Spleen (tissue), 13 donors: ENCODE measurements around the gene CDH3. TPM values are rescaled to one million over a fixed set of nuclear protein-coding genes. Genes with fewer than 3 reads are reported as not detected.

ENCODE experiments used
- DNase-seq: peaks from one replicate; pipeline ENCODE4 v3.0.0-alpha.2; 2020
- H3K27ac ChIP-seq, 8 donors: fragments of 200-600 bp; sonication (generic) in 7 of 8; 1 replicate in 4 of 8; 2 replicates in 4 of 8; pipeline versions ENCODE4 v1.5.0 to v1.8.0; 2016 to 2021; ENCODE audit warnings: inconsistent platforms in 4 of 8, mild to moderate bottlenecking in 4 of 8, moderate library complexity in 1 of 8
- H3K27me3 ChIP-seq, 7 donors: fragments of 200-600 bp; sonication (generic) in 6 of 7; replicated peaks in 1 of 7; 1 replicate in 4 of 7; 2 replicates in 3 of 7; pipeline versions ENCODE4 v1.5.0 to v1.8.0; 2016 to 2021; ENCODE audit warnings: inconsistent platforms in 3 of 7, mild to moderate bottlenecking in 1 of 7
- H3K36me3 ChIP-seq, 6 donors: fragments of 200-600 bp; sonication (generic) in 5 of 6; 1 replicate in 4 of 6; 2 replicates in 2 of 6; pipeline versions ENCODE4 v1.5.0 to v1.8.0; 2016 to 2021; ENCODE audit warnings: inconsistent platforms in 2 of 6
- H3K4me1 ChIP-seq, 6 donors: fragments of 200-600 bp; sonication (generic) in 5 of 6; 1 replicate in 3 of 6; 2 replicates in 3 of 6; pipeline versions ENCODE4 v1.5.0 to v1.8.0; 2016 to 2021; ENCODE audit warnings: inconsistent platforms in 3 of 6
- H3K4me3 ChIP-seq, 8 donors: fragments of 200-600 bp; sonication (generic) in 7 of 8; 1 replicate in 4 of 8; 2 replicates in 4 of 8; pipeline versions ENCODE4 v1.5.0 to v1.8.0; 2016 to 2021; ENCODE audit warnings: inconsistent platforms in 4 of 8, mild to moderate bottlenecking in 4 of 8, moderate library complexity in 2 of 8
- H3K9me3 ChIP-seq, 8 donors: fragments of 200-600 bp; sonication (generic) in 7 of 8; 1 replicate in 4 of 8; 2 replicates in 4 of 8; pipeline versions ENCODE4 v1.5.0 to v1.8.0; 2016 to 2021; ENCODE audit warnings: inconsistent platforms in 4 of 8
- CTCF ChIP-seq, 11 experiments: fragments of 200-600 bp in 7 of 11; fragments of 450-650 bp in 4 of 11; sonication (generic) in 4 of 11; IDR thresholded peaks in 8 of 11; conservative IDR thresholded peaks in 3 of 11; 1 replicate in 7 of 11; 2 replicates in 4 of 11; pipeline versions ENCODE4 v1.4.0 to v1.8.0; 2016 to 2021; ENCODE audit warnings: antibody characterized with exemption in 11 of 11, inconsistent platforms in 4 of 11, mild to moderate bottlenecking in 1 of 11
- POLR2A ChIP-seq, 3 donors: fragments of 450-650 bp; IDR thresholded peaks; one replicate each; pipeline ENCODE4 v1.5.1; 2017; ENCODE audit warnings: antibody characterized with exemption in 3 of 3, mild to moderate bottlenecking in 1 of 3
- POLR2AphosphoS5 ChIP-seq, 3 donors: sonication (generic); formaldehyde crosslinking; IDR thresholded peaks; one replicate each; pipeline ENCODE4 v1.5.1; 2017; ENCODE audit warnings: antibody characterized with exemption in 3 of 3
- WGBS, 5 donors: extraction: QIAGEN DNeasy Blood & Tissue Kit in 3 of 5; methylation state at CpG; one replicate each; pipeline versions ENCODE4 v1.1.5 to v1.1.7; 2013 to 2018; 5-methylcytosine and 5-hydroxymethylcytosine counted together
- intact Hi-C: fragments of 100-400 bp; cut with DNase I; formaldehyde crosslinking; loops from one replicate; pipeline ENCODE4 v1.15.0; 2023; ENCODE audit warnings: low total_unique reads
- long read RNA-seq, 2 donors: transcript quantifications; one replicate each; lab custom pipeline, GENCODE V29; 2026
- polyA plus RNA-seq, 3 donors: library from polyadenylated mRNA; stranded (reverse); fragments of 200-250 nt; gene quantifications; one replicate each; pipeline ENCODE4 v1.2.1, GENCODE V29; 2013
- total RNA-seq, 7 donors: library from RNA; depleted of rRNA in 3 of 7; stranded (reverse); fragments of >200 nt in 3 of 7; fragmentation: NEBNext Ultra II Directional in 4 of 7; extraction: Animal tissue kit (Norgen Biotek cat#: 25700) in 4 of 7; gene quantifications; one replicate each; pipeline versions ENCODE4 v1.1.0 to v1.2.1, GENCODE V29; 2016 to 2021
- donor health status: healthy with polysubstance abuse.
- donor health status: DM: no; HTN: no; CAD: no; lungs with moderate emphysema.
- donor health status: DM: no; HTN: no; CAD: no.
- donor health status: Bipolar disorder and iron deficiency.
- donor health status: healthy.
- donor health status: DM: no; HTN: no; CAD: no.
- donor health status: DM: yes; HTN: yes; CAD: no.

CDH3 gene
- total RNA-seq: 10 to 100 TPM; 13.1 to 47.6 (median 25.3) TPM
- polyA plus RNA-seq: 1 to 10 TPM; 1.5 to 5.9 (median 4.9) TPM
- long read RNA-seq, donor 1, partial matches to known transcripts: 6 of 6 reads
- long read RNA-seq, donor 1, other reads (novel, unspliced or antisense): 0 of 6 reads
- long read RNA-seq, donor 2, full-length matches to known transcripts: 1 of 1 reads
- long read RNA-seq, donor 2, partial matches to known transcripts: 0 of 1 reads
- long read RNA-seq, donor 2, other reads (novel, unspliced or antisense): 0 of 1 reads

GRCh38 chr16:68644715-68645493 lies at the start of gene CDH3:
TSS of gene CDH3 (plus strand) at chr16:68645310. CDS start at chr16:68645380, 70 bp downstream.
- TF ChIP-seq CTCF (IDR thresholded peaks at IDR 0.05 in 8 of 11, conservative IDR thresholded peaks at IDR 0.05 in 3 of 11) (no peak), POLR2A (IDR thresholded peaks at IDR 0.05) (no peak), POLR2AphosphoS5 (IDR thresholded peaks at IDR 0.05) (peak in 2 of 3 donors; percentile 41 to 43)
- no peaks in the 10 kb centered on the region for H3K9me3 ChIP-seq
- peaks cover 4 to 38% (median 28%) of the 10 kb centered on the region in 6 donors for H3K4me1 ChIP-seq
- intact Hi-C loops: no loop called here
- H3K27me3 ChIP-seq: peaks cover 0 to 89% (median 63%) of the 10 kb centered on the region in 7 donors
- H3K36me3 ChIP-seq: no peaks in the 10 kb centered on the region
- H3K27ac ChIP-seq: peak within 1 kb of the TSS; percentile 27 to 81 (median 74)
- peak within 1 kb of the TSS; percentile 4 to 68 (median 40) for H3K4me3 ChIP-seq
- 1 to 3% (median 2%) methylated on average over 39 to 53 of the region's 53 CpGs for WGBS, 5 donors
- no peak for DNase-seq

DNA sequence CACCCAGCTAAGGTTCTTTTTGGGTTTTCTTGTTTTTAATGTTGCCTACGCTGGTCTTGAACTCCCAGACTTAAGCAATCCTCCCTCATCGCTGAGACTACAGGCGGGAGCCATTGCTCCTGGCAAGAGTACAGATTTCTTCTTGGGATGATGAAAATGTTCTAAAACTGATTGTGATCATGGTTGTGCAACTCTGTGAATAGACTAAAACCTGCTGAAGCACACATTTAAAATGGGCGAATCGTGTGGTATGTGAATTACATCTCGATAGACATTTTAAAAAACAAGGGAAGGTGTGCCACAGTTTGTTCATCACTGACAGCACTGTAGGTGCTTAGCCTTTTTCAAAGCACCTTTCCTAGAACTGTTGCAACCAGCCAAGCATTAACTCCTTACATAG lies 48.8 kb upstream of the CDH3 start:
- Histone ChIP-seq H3K4me3 (no peak overlapping the region), H3K9me3 (peaks cover 0 to 7% (median 0%) of the 10 kb centered on the region in 8 donors), H3K4me1 (no peaks in the 10 kb centered on the region), H3K27ac (no peak overlapping the region), H3K36me3 (no peaks in the 10 kb centered on the region), H3K27me3 (no peaks in the 10 kb centered on the region)
- no peak for TF ChIP-seq CTCF (IDR thresholded peaks at IDR 0.05 in 8 of 11, conservative IDR thresholded peaks at IDR 0.05 in 3 of 11)
- TF ChIP-seq POLR2AphosphoS5 (IDR thresholded peaks at IDR 0.05): no peak
- TF ChIP-seq POLR2A (IDR thresholded peaks at IDR 0.05): no peak
- intact Hi-C loops: no loop called here
- DNase-seq: no peak
- 90 to 93% (median 92%) methylated on average over 6 of the region's 6 CpGs for WGBS, 5 donors

DNA sequence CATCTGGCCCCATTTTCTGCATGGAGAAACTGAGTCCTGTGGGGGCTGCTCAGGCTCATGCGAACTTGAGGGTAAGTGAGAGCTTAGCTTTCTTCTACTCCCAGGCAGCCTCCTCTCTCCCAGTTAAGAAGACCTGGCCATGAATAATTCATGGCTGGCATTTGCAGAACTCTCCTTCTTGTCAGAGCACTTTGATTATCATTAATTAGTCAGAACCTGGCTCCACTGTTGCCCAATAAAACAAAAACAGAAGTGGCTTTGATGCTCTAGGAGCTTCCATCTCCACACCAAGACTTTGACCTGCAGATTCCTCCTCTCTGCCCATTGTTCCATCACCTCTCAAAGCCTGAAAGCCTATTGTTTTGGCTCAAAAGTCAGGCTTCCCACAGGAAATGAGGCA lies 45.5 kb upstream of the CDH3 start:
- H3K27me3 ChIP-seq: no peaks in the 10 kb centered on the region
- H3K27ac ChIP-seq: no peak overlapping the region
- intact Hi-C loops: no loop called here
- no peaks in the 10 kb centered on the region for H3K9me3 ChIP-seq
- 94 to 100% (median 100%) methylated on average over 1 of the region's 1 CpG for WGBS, 5 donors
- no peaks in the 10 kb centered on the region for H3K36me3 ChIP-seq
- no peak overlapping the region for H3K4me3 ChIP-seq
- no peaks in the 10 kb centered on the region for H3K4me1 ChIP-seq
- DNase-seq: no peak
- TF ChIP-seq POLR2A (IDR thresholded peaks at IDR 0.05) (no peak), CTCF (IDR thresholded peaks at IDR 0.05 in 8 of 11, conservative IDR thresholded peaks at IDR 0.05 in 3 of 11) (no peak), POLR2AphosphoS5 (IDR thresholded peaks at IDR 0.05) (no peak)

- TF ChIP-seq POLR2AphosphoS5 (IDR thresholded peaks at IDR 0.05): no peak
- no peak for TF ChIP-seq POLR2A (IDR thresholded peaks at IDR 0.05)
- TF ChIP-seq CTCF (IDR thresholded peaks at IDR 0.05 in 8 of 11, conservative IDR thresholded peaks at IDR 0.05 in 3 of 11): no peak
- 71 to 86% (median 77%) methylated on average over 3 to 5 of the region's 5 CpGs for WGBS, 5 donors
- Histone ChIP-seq H3K27ac (no peak overlapping the region), H3K36me3 (no peaks in the 10 kb centered on the region), H3K4me1 (no peaks in the 10 kb centered on the region), H3K4me3 (no peak overlapping the region), H3K27me3 (no peaks in the 10 kb centered on the region), H3K9me3 (no peaks in the 10 kb centered on the region)
- intact Hi-C loops: no loop called here
- DNase-seq: no peak
Observed at GRCh38 chr16:68605746-68606145, 39.4 kb upstream of the CDH3 start.
